HG02943 (cell line): Measurements from ENCODE around the gene ATXN7L1.

Experiments
- ATAC-seq: cut with Tn5 transposase; IDR thresholded peaks from one replicate; pipeline ENCODE4 v1.9.1; 2021; ENCODE audit warnings: mild to moderate bottlenecking, low read depth, moderate library complexity; ENCODE audit not compliant: unreplicated experiment

The ATXN7L1 gene

DNA sequence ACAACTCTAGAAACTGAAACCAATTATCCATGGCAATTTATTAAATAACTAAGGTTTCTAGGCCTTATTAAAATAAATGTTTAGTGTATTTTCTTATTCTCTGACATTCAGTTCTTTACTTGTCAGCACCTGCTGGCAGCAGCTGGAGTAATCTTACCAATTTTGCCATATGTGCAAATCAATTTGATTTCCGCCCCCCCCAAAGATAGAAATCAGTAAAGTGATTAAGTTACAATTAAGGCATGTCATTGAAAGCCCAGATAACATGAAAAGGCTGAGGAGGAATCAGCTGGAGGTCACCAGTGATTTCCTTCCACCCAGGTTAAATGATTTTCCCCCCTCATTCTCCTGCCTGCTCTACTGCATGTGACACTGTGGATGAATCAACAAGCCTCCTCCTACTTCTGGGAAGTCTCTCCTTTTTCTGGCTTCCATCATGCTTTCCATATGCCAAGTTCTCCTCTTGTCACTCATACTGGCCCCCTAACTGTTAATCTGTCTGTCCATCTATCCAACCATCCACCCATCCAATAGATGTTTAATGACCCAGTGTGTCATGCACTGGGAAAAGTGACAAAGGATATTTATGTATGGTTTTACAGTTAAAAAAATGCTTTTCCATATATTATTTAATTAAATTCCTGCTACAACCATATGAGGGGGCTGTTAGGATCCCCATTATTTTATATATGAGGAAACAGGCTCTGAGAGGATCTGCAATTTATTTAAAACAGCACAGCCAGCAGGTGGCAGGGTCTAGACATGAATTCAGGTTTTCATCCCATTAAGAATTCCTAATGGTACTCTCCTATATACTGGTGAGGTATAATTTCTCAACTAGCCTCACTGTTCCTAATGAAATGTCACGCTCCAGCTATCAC, 116.5 kb downstream of the ATXN7L1 start:
- no peak for ATAC-seq

DNA sequence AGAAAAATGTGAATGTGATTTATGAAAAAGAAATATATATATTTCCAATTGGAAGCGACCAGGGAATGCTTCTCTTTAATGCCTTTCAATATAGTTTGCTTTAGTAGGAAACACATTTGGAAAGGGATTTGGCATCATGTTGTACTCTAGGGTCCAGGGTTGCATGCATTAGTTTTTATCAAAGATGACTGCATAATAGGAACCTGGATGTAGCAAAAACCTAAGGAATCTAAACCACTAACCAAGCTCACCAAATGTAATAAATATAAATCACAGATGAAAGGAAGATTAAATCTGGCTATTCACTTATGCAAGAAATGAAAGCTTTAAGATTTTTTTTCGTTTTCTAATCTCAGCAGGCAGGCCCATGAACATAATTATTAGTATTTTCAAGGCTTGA, 120.0 kb downstream of the ATXN7L1 start:
- ATAC-seq, result no peak

DNA sequence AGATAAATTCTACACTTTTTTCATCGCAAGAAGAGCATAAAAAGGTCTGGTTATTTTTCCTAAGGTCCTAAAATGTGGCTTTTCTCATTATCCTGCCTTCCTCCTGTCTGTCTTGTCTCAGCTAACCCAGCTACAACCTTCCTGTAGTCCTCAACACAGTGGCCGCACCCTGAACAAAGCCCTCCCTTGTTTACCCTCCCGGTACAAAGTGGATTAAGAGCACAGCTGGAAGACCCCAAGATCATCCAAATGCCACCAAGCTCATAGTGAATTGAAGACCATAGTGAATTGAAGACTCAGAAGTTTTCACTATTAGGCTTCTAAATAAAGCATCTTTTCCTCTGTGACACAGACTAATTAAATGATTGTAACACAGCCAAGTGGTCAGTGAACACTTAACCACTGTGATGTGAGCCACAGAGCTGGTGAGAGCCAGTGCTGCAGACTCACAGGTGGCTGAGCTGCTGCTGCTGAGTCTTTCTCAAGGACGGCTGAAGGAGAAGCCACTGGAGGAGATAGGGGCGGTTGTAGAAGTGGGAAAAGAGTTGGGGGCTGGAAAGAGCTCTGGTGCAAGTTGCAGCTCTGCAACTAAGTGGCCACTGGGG, 123.6 kb downstream of the ATXN7L1 start:
- ATAC-seq, result no peak

DNA sequence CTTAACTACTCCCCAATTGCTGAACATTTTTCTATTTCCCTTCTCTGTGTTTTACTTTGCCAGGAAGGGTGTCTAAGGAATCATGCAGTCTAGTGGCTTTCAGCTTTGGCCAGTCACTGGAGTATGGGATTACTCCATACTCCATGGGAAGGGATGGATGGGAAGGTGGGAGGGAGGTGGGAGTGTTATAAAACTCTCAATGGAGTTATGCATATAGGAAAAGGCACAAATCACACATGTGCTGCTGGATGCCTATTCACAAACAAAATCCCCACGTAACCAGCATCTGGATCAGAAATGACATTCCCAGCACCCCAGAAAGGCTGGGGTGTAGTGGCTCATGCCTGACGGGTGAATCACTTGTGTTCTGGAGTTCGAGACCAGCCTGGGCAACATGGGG, 125.3 kb downstream of the ATXN7L1 start:
- ATAC-seq, result no peak

DNA sequence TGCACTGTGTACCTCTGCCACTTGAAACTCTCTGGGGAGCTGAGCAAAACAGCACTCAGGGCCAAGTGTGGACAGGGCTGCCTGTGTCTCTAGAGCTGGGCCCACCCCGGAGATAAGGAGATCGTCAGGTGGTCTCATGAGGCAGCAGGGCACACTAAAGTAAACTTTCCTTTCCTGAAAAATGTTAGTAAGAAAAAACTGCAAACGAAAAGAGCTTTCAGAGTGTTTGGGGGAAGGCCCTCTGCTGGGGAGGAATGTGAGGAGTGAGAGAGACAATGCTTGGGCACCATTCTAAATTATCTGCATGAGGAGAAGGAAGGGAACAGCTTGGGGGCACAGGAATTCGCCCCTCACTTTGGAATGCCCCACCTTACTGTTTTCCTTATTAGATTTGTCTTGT, 127.7 kb downstream of the ATXN7L1 start:
- no peak for ATAC-seq

DNA sequence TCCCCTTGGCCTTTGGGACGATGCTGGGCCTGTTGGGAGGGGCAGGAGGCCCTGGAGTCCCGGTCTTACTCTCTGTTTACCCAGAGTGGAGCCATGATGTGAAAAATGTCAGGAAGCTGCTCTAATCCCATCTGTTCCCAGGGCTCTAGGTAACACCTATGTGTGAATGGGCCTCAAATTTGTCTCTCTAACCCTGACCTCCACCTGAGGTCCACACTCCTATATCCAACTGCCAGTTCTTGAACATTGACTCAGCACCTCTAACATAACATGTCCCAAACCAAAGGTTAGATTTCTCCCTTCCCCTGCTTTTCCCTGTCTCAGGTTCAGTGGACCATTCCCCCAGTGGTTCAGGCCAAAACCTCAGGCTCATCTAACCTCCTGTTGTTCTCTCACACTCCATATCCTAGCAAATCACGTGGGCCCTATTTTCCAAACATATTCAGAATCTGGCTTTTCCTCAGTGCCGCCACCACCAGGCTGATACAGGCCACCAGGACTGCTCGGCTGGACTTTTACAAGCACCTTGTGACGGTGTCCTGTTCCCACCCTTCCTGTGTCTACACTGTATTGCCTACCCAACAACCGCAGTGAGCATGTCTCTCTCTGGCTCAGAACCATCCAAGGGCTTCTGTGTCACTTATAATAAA, 130.6 kb downstream of the ATXN7L1 start:
- ATAC-seq, result no peak

DNA sequence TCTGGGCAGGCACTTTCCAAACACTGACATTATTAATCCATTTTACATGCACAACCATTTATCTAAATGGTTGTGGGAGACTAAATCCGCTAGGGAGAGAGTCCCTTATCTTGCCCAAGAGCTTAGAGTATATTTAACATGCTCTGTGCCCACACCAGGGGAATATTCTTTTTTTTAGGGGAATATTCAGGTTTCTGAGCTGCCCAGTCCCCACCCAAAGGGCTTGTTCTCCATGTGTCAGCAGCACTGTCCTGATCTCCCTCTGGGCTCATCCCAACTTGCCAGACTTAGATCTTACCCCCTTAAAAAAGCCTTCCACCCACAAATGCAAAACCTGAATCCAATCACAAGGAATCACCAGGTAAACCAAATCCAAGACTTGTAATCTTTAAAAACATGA, 132.1 kb downstream of the ATXN7L1 start:
- no peak for ATAC-seq

DNA sequence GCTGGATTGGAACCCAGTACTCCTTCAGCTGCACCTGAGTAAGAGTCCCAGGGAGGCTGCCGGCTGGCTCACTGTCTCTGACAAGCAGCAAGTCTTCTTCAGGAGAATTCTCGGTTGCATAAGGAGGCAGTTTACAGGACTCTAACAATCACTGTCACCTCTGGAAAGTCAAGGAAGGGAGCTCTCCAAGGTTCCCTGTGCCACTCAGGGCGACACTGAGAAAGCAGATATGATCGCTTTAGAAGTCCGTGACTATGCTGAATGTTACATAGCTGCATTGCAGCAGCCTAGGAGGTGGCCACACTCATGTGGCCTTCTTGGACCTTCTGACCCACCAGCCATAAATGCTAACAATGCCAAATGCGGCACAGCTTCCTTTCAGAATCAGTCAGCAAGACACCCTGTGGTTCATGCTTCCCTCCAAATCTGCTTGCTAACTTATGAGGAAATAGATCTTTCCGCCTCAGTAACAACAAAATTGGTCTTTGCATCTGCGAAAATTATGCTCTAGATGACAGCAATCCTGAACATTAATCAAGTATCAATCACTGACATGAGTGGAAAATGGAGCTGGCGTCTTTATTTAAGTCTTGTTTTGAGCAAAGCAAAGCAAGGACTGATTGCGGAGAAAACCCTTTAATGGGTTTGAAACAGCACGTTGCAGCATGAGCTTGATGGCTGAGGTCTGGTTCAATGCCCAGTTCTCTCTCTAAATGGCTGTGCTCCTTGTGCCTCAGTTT, 132.9 kb downstream of the ATXN7L1 start:
- ATAC-seq, result no peak

DNA sequence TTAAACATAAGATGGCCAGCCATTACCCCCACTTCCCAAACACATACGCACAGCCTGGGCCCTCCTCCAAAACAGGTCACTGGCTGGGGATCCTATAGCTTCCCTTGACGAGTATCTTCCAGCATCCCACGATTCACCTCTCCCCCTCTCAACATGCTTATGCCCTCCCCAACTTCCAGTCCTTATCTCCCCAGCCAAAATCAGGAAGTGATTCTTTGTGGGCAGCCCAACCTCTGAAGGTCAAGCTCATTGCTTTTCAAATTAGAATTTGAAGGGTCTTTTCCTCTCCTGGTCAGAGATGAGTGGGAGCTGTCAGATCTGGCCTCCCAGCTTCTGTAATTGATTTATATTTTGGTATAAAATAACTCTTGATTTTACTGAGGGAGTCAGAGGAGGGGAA, 133.6 kb downstream of the ATXN7L1 start:
- ATAC-seq, result no peak

DNA sequence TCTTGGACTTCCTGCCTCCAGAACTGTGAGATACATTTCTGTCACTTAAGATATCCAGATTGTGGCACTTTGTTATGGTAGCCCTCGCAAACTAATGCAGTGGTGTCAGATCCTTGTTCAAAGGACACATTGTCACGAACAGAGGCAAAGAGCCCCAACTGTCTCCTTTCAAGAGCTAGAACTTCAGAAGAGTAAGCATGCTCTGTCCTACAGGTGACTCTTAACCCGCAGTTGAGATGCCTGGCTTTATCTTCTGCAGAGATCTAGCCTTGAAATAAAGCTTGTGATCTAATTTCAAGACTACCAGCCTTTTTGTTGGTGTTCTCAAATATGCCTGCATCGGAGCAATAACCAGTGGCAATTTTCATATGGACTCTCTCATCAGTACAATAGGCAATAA, 134.4 kb downstream of the ATXN7L1 start:
- ATAC-seq, result no peak

DNA sequence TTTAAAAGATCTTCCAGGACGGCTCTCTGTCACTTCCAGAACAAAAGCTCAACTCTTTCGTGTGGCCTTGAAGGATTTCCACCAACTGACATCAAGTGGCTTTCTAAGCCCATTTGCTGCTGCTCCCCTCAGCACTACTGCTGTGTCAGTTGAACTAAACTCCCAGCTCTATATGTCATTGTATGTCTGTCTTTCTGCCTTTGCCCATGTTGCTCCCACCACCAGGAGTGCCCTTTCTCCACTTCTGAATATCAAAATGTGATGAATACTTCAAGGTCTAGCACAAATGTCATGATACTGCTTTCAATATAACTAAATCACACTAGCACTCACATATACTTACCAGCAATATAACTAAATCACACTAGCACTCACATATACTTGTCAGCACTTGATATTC, 138.3 kb downstream of the ATXN7L1 start:
- no peak for ATAC-seq

DNA sequence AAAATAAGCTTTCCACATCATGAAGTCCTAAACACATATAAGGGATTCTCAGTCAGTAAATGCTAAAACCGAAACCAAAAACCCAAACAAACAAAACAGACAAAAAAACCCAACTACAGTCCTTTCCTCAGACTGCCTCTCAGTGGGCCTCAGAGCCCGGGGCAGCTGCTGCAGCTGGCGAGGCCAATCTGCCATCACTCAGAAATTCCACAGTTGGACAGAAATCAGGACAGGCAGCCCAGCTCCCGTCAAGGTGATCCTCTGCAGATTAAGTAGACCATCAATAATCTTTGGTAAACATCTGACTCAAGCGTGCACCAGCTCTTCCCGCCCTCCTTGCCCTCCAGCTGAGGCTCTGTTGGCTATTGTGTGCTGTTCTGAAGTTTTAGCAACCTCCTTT, 142.2 kb downstream of the ATXN7L1 start:
- no peak for ATAC-seq

DNA sequence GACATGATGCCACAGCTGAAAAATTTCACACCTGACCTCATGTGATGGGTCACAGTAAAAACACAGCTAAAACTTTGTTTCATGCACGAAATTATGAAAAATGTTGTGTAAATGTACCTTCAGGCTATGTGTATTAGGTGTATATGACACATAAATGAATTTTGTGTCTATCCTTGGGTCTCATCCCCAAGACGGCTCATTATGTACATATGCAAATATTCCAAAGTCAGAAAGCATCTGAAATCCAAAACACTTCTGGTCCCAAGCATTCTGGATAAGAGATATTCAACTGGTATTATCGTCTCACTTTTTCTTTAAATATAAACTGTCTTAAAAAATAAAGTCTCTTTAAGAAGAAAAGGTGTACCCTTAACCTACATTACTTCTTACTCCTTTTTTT, 145.4 kb downstream of the ATXN7L1 start:
- no peak for ATAC-seq

DNA sequence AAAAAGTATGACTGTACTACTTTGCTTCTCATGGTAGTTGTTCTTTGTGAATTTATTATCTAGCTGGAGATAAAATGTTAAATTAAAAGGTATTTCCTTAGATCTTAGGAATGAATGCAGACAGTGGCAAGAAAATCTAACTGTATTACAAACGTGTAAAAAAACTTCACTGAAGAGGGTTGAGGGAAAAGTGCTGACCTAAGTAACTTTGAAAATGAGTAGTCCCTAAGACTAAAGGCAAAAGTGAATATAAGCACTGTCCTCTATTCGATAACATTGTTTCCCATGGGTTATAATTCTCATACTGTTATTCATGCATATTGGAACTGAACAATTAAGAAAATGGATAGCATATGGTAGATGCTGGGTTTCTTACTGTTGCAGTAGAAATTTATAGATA, 148.4 kb downstream of the ATXN7L1 start:
- no peak for ATAC-seq

DNA sequence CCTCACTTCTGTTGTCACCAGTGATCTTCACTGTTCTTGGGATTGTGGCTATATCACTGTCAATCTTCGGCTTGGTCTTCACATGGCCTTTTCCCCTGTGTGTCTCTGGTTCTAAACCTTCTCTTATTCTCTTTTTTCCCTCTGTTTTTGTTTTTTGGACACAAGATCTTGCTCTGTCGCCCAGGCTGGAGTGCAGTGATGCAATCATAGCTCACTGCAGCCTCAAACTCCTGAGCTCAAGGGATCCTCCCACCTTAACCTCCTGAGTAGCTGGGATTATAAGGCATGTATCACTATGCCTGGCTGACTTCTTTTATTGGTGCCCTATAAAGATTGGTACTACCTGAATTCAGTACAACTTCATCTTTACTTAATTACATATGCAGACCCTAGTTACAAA, 151.7 kb downstream of the ATXN7L1 start:
- ATAC-seq, result no peak

DNA sequence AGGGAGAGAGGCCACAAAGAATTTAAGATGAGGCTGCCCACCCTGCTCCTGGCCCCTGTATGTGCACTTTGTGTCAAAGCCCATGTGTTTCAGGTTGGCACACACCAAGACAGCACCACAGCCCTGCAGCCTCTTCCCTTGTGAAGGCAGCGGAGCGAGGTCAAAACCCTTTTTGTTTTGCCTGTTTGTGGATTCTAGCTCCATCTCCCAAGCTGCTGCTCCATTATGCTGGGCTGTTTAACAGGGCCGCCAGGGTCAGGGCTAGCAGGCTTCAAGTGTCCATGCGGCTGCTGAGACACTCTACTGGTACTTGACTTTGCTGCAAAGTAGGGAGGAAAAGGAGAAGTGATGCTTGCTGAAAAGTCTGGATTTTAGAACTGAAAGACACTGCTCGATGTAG, 152.8 kb downstream of the ATXN7L1 start:
- ATAC-seq, result no peak

DNA sequence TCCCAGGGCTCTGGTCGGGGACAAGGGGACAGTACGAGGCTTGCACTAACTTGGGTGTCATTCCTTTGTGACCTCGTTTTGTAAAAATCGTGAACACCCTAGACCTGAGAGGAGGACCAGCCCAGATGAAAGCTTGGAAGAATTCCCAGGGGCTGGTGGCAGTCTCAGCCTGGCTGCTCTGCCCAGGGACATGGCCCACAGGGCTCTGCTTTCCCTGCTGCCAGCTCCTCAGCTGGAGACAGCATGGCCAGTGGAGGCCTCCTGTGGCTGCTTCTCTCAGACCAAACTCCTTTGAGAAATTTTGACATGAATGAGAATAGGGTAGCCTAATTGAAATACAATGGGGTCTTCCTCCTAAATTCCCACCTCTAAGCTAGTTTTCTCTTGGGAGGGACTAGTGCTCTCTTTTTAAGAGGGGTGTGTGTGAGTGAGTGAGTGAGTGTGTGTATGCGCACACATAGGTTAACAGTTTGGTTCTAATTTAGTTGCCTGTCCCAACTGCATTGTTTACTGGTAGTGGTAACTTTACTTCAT, 154.8 kb downstream of the ATXN7L1 start:
- ATAC-seq, result no peak

DNA sequence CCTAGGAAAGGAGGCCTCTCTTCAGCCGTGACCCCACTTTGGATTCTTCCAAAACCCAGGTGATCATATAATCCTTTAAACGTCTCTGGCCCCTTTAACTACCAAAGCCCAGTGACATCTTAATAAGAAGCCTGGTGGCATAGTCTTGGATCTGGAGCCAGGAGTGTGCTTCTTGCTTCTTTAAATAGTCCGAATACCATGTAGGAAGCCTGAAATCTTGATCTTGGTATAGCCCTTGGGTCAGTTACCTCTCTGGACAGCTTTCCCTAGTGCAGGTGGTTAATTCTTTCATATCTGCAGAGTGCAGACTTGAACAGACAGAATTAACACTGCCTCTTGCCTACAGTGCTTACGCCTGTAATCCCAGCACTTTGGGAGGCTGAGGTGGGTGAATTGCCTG, 156.5 kb downstream of the ATXN7L1 start:
- no peak for ATAC-seq

DNA sequence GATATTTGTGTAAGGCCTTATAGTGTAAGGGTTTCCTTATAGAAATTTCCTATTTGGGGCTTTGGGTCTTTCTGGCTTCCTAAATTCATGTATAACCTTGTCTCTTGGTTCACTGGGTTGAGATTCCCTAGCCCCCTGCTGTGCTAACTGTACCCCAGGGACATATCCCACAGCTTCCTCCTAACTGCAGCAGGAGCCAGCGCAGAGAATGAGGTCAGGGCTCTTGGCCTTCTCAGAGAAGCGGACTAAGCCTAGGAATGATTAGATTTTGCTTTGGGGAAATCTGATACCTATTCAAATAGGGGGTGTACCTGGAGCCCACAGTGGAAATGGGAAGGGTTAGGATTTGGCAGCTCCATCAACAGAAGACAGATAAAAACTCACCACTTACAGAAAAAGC, 157.0 kb downstream of the ATXN7L1 start:
- ATAC-seq, result no peak

DNA sequence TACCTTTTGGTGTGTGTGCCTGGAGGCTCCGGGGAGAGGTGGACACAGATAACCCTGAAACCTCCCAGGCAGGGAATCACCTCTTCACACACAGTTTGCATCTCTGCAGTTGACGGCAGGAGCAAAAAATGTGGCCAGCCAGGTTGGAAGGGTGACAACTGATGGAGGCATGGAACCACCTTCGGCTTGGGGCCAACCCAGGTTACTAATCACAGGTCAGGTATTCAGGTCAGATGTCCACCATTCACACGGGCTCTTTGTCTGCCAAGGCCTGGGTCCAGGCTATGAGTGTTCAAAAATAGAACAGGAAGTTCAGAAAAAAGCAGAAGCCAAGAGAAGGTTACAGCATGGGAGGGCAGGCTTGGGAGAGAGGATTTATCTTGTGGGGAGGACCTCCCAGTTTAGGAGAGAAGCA, 157.9 kb downstream of the ATXN7L1 start:
- ATAC-seq, result no peak

DNA sequence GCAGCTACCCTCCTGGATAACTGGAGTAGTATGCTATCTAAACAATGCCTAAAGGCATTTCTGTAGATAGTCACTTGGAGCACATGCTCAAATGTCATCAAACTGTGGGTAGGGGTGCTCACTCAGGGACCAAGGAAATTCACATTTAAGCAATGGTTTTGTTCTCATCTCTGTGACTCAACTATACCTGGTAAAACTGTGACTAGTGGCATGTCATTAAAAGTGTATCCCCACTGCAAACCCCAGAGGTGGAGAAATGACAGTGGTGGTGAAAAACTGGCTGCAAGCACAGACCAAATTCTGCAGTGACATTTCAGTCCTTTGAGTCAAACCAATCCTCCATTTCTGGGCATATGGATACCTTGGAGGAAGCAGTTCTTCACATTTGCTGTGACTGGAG, 160.9 kb downstream of the ATXN7L1 start:
- ATAC-seq, result no peak
